Measurements from ENCODE around the gene HIBCH. TPM values are rescaled to one million over a fixed set of nuclear protein-coding genes. Genes with fewer than 3 reads are reported as not detected.
"Not testable (repeated sequence)": the region's sequence is repeated elsewhere in the genome, so short reads cannot be mapped to it uniquely, and the experiment has no call there.

Gene HIBCH
- total RNA-seq, 2 experiments from 2014 or later: 33.9 to 37.8 TPM

DNA sequence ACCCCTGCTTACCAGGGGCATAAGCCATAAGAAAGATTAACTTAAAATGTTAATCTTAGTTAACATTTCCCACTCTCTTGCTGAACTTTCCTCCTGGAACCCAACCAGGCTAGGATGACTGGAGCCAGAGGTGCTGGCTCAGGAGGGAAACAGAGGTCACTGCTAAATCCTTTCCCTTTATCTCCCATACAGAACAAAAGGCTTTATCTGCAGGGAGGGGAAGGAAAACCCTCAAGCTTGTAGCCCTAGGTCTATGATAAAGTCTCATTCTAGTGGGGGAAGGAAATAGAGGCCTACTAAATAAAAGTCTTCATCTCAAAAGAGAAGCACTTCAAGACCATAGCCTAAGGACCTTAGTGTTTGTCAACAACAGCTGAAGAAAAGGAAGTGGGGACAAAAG is 18.6 kb downstream of the HIBCH start:
- ChIA-PET POLR2A (no interaction called here), CTCF (interaction anchor here (0.7 kb wide), 1 partner anchor 627 kb away, joined by 3 read pairs; no protein-coding TSS in a partner anchor)
- no peaks in the 10 kb centered on the region for H3K27me3 Mint-ChIP-seq
- H3K36me3 Mint-ChIP-seq: peaks cover 60% of the 10 kb centered on the region
- intact Hi-C loops (cut with micrococcal nuclease): no loop called here
- no peak overlapping the region for H3K27ac Mint-ChIP-seq
- H3K4me3 Mint-ChIP-seq: no peak overlapping the region
- peaks cover 17% of the 10 kb centered on the region for H3K4me1 Mint-ChIP-seq (ENCODE audit: low read depth)
- no peak for DNase-seq
- H3K9me3 Mint-ChIP-seq: peaks cover 18% of the 10 kb centered on the region

DNA sequence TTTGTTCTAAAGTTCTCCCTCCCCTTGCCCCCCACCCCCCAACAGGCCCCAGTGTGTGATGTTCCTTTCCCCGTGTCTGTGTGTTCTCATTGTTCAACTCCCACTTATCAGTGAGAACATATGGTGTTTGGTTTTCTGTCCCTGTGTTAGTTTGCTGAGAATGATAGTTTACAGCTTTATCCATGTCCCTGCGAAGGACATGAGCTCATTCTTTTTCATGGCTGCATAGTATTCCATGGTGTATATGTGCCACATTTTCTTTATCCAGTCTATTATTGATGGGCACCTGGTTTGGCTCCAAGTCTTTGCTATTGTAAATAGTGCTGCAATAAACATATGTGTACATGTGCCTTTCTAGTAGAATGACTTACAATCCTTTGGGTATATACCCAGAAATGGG is 21.7 kb downstream of the HIBCH start:
- DNase-seq; H3K4me1 Mint-ChIP-seq (ENCODE audit: low read depth); intact Hi-C loops (cut with micrococcal nuclease); H3K27me3 Mint-ChIP-seq; H3K4me3 Mint-ChIP-seq; POLR2A ChIA-PET; CTCF ChIA-PET; H3K27ac Mint-ChIP-seq: not testable (repeated sequence)
- Mint-ChIP-seq H3K36me3 (peaks cover 62% of the 10 kb centered on the region), H3K9me3 (peaks cover 18% of the 10 kb centered on the region)

DNA sequence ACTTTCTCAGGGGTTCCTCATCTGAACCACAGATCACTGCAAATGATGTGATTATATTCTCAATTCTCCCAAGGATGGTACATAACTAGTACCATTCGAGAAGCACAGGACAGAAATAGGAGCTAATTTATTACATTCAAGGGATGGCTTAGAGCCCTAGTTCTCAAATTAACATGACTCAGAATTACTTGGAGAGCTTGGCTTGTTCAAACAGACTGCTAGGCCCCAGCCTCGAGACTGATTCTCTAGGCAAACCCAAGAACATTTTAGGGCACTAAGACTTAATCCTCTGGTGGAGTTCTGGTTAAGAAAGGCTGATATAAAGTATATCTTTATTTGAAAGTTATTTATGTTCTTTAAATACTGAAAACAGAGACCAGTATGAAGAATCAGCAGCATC is 35.8 kb downstream of the HIBCH start:
- ChIA-PET CTCF (no interaction called here), POLR2A (no interaction called here)
- Mint-ChIP-seq H3K9me3 (no peaks in the 10 kb centered on the region), H3K27ac (no peak overlapping the region), H3K4me3 (no peak overlapping the region), H3K27me3 (no peaks in the 10 kb centered on the region), H3K4me1 (ENCODE audit: low read depth) (no peaks in the 10 kb centered on the region), H3K36me3 (peaks cover 36% of the 10 kb centered on the region)
- DNase-seq: no peak
- intact Hi-C loops (cut with micrococcal nuclease): no loop called here

DNA sequence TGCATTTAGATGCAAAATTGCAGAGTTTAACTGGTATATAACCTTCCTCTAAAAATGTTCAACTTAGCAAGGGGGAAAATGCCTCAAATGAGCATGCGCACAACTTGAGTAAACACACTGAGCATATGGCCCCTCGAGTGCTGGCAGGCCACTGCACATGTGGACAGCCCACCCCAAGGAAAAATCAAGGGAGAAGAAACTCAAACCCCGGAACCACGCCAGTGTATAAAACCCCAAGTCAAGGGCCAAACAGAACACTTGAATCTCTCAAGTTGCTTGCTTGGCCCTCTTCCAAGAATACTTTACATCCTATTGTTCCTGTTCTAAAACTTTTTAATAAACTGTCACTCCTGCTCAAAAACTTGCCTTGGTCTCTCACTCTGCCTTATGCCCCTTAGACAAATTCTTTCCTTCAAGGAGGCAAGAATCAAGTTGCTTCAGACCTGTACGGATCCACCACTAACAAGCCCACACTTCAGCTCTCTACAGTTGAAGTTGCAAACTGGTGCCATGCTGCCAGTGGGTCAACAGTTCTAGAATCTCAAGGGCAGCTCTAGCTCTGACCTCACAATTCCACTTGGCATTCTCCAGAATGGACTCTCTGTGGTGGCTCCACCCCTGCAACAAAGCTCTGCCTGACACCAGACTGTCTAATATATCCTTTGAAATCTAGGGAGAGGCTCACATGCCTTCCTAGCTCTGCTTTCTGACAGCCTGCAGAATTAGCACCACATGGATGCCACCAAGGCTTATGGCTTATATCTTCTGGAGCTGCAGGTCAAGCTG is 38.9 kb downstream of the HIBCH start:
- POLR2A ChIA-PET: no interaction called here
- intact Hi-C loops (cut with micrococcal nuclease): no loop called here
- no peaks in the 10 kb centered on the region for H3K4me1 Mint-ChIP-seq (ENCODE audit: low read depth)

DNA sequence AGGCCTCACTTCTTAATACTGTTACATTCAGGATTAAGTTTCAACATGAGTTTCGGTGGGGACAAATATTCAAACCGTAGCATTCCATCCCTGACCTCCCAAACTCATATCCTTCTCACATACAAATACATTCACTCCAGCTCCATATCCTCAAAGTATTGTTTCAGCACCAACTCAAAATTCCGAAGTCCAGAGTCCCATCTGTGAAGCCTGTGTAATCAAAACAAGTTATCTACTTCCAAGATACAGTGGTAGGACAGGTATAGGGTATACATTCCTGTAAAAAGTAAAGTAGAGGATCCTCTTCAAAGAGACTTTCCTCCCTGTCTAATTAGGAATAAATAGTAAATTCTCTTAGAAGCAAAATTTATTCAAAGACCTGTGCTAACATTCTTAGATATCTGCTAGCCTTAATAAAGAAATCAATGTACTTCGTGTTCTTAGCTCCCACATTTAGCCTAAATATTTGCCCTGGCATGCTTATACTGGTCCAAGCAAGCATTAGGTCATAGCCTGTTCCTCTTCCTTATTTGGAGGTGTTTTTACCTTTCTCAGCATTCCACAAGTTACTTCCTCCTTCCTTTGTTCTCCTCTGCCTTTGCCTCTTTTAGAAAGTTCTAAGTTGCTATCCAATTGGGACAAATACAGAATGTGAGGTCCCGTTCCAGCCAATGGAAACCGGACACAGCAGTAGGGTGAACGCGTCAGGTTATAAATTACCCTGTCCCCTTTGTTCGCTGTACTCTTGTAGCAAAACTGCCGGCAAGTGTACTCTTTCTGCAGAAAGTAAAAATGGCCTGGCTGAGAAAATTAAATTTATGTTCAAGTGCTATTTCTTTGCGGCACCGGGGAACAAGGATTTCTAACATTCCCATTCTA is 40.1 kb downstream of the HIBCH start:
- POLR2A ChIA-PET; DNase-seq; H3K4me3 Mint-ChIP-seq; H3K27ac Mint-ChIP-seq; H3K4me1 Mint-ChIP-seq (ENCODE audit: low read depth); H3K27me3 Mint-ChIP-seq; H3K9me3 Mint-ChIP-seq; intact Hi-C loops (cut with micrococcal nuclease): not testable (repeated sequence)
- peaks cover 23% of the 10 kb centered on the region for H3K36me3 Mint-ChIP-seq
- CTCF ChIA-PET: interaction anchor here (1.0 kb wide), 1 partner anchor 189 kb away, joined by 3 read pairs; no protein-coding TSS in a partner anchor

More for the DNA sequence above, 38.9 kb downstream of the HIBCH start:
- H3K27me3 Mint-ChIP-seq: no peaks in the 10 kb centered on the region
- H3K36me3 Mint-ChIP-seq: peaks cover 28% of the 10 kb centered on the region
- H3K4me3 Mint-ChIP-seq: no peak overlapping the region
- no peaks in the 10 kb centered on the region for H3K9me3 Mint-ChIP-seq
- CTCF ChIA-PET: no interaction called here
- H3K27ac Mint-ChIP-seq: no peak overlapping the region
- no peak for DNase-seq

DNA sequence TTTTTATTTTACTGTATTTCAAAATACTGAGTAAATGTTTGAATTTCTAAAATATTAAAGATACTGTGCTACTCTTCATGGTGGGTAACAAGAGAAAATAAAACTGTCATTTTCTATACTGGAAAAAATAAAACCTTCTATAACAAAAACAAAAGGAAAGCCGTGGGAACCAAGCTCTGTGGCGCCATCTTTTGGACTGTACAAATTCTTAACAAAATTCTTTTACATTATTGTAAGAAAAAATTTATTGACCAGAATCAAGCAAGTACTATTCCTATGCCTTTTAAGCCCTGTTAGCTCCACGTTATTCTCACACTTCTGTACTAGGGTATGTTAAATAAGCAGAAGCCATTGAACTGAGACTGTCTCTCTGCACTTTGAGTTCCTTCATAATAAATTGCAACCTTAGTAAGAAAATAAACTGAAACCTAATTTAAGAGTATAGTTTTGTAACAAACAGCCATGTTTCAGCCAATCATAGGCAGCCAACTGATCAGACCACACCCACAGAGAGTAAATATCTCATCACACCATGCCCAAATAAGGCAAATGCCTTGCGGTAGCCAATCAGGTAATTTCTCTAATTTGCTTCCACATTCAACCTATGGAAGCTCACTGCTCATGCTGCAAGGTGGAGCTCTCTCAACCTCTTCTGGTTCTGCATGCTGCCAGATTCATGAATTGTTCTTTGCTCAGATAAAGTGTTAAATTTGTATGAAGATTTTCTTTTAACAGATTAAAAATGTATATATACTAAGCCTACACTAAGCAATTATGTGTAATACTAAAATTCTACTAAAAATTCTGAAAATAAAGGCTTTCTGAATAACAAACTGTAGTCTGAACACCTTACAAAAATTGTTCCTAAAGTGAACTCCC is 42.2 kb downstream of the HIBCH start:
- POLR2A ChIA-PET: no interaction called here
- Mint-ChIP-seq H3K9me3 (no peaks in the 10 kb centered on the region), H3K36me3 (peaks cover 23% of the 10 kb centered on the region), H3K27me3 (no peaks in the 10 kb centered on the region), H3K4me3 (no peak overlapping the region), H3K27ac (no peak overlapping the region), H3K4me1 (ENCODE audit: low read depth) (no peaks in the 10 kb centered on the region)
- intact Hi-C loops (cut with micrococcal nuclease): loop anchor here (1.0 kb wide), 1 partner anchor 188 kb away; no protein-coding TSS in a partner anchor
- CTCF ChIA-PET: interaction anchor here (0.5 to 3.6 kb wide), 6 partner anchors 10 to 189 kb away, joined by 3 to 18 read pairs (median 4); no protein-coding TSS in a partner anchor
- peak; percentile 25 for DNase-seq

DNA sequence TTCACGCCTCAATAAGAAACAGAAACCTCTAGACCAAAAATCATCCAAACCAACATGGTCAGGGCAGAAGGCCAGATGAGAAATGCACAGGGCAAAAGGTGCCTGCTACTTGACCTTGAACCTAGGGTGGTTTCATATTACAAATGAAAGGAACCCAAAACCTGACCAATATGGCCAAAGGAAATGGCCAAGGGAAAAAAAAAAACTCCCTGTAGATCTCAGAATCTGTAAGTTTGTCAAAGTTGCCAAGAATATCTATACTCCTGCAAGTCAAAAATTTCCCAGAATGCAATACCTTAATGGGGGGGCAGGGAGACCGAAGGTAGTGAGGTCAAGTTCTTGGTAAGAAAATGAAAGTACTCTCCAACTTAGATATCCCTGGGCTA is 47.2 kb downstream of the HIBCH start:
- Mint-ChIP-seq H3K36me3 (peaks cover 28% of the 10 kb centered on the region), H3K4me1 (ENCODE audit: low read depth) (no peaks in the 10 kb centered on the region), H3K27me3 (no peaks in the 10 kb centered on the region), H3K27ac (no peak overlapping the region), H3K9me3 (no peaks in the 10 kb centered on the region), H3K4me3 (no peak overlapping the region)
- POLR2A ChIA-PET: no interaction called here
- intact Hi-C loops (cut with micrococcal nuclease): no loop called here
- no peak for DNase-seq
- CTCF ChIA-PET: interaction anchor here (0.6 kb wide), 1 partner anchor 522 kb away, joined by 3 read pairs; no protein-coding TSS in a partner anchor

DNA sequence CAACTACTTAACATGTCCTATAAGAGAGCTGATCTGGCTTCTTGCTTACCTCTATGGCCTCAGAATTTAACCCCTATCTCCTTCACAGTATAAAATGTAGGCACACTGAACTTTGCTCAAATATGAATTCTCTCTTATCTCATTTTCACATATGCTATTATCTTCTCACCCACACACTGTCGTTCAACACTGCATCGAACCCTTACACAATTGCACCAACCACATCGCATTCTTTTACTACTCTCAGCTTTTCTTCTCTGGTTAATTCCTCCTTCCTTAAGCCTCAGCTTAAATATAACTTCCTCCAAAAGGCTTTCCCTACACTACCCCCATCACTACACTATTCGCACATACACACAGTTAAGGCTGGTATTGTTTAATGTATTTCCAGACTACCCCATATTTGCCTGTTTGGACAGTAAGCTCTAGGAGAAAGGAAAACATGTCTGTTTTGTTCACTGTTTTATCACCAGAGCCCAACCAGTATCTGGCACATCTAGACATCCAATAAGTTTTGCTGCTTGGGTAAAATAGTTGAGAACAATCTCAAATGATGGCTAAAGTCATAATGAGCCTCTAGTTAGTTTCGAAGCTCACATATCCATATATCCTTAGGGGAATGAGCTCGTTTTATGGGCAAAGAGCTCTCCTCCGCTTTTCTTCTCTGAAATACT is 47.7 kb downstream of the HIBCH start:
- H3K27me3 Mint-ChIP-seq: no peaks in the 10 kb centered on the region
- H3K36me3 Mint-ChIP-seq: peaks cover 34% of the 10 kb centered on the region
- CTCF ChIA-PET: interaction anchor here (0.6 kb wide), 1 partner anchor 522 kb away, joined by 3 read pairs; no protein-coding TSS in a partner anchor
- DNase-seq: no peak
- no peak overlapping the region for H3K4me3 Mint-ChIP-seq
- no peaks in the 10 kb centered on the region for H3K4me1 Mint-ChIP-seq (ENCODE audit: low read depth)
- H3K27ac Mint-ChIP-seq: no peak overlapping the region
- no peaks in the 10 kb centered on the region for H3K9me3 Mint-ChIP-seq
- intact Hi-C loops (cut with micrococcal nuclease): no loop called here
- POLR2A ChIA-PET: no interaction called here

DNA sequence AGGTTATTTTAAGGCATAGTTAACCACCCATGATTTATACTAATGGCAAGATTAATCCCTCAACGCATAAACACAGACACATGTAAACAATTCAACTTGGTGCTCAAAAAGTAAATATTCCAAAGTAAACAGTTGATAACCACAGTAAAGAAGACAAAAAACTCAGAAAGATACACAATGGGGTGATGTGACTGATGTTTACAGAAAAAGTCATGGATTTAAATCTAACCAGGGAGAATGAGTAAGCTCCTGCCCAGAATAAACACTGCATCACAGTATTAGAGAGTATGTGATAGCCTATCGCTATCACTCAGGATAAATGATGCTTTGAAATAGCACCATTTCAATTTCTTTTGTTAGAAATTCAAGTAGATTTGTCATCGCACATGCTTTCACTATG is 49.3 kb downstream of the HIBCH start:
- intact Hi-C loops (cut with micrococcal nuclease): no loop called here
- no peaks in the 10 kb centered on the region for H3K27me3 Mint-ChIP-seq
- H3K4me3 Mint-ChIP-seq: no peak overlapping the region
- no peaks in the 10 kb centered on the region for H3K9me3 Mint-ChIP-seq
- CTCF ChIA-PET: no interaction called here
- H3K27ac Mint-ChIP-seq: no peak overlapping the region
- peaks cover 31% of the 10 kb centered on the region for H3K36me3 Mint-ChIP-seq
- no peaks in the 10 kb centered on the region for H3K4me1 Mint-ChIP-seq (ENCODE audit: low read depth)
- POLR2A ChIA-PET: no interaction called here
- no peak for DNase-seq

DNA sequence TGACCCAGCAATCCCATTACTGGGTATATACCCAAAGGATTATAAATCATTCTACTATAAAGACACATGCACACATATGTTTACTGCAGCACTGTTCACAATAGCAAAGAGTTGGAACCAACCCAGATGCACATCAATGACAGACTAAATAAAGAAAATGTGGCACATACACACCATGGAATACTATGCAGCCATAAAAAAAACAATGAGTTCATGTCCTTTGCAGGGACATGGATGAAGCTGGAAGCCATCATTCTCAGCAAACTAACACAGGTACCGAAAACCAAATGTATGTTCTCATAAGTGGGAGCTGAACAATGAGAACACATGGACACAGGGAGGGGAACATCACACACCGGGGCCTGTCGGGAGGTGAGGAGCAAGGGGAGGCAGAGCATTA is 49.9 kb downstream of the HIBCH start:
- H3K36me3 Mint-ChIP-seq: peaks cover 32% of the 10 kb centered on the region
- H3K4me3 Mint-ChIP-seq; H3K4me1 Mint-ChIP-seq (ENCODE audit: low read depth); CTCF ChIA-PET; H3K27me3 Mint-ChIP-seq; H3K9me3 Mint-ChIP-seq; H3K27ac Mint-ChIP-seq; intact Hi-C loops (cut with micrococcal nuclease); DNase-seq; POLR2A ChIA-PET: not testable (repeated sequence)

DNA sequence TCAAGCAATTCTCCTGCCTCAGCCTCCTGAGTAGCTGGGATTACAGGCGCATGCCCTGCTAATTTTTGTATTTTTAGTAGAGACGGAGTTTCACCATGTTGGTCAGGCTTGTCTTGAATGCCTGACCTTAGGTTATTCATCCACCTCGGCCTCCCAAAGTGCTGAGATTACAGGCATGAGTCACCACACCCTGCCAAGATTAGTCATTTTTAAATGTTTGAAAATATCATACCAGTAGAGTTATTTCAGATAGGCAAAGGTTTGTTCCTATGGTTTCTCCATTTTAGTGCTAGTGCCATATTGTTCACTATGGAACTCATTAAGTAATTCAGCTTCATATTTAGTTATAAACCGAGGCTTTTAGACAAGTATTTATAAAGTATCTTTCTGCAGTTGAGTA is 52.3 kb downstream of the HIBCH start:
- intact Hi-C loops (cut with micrococcal nuclease): no loop called here
- CTCF ChIA-PET: interaction anchor here (1.5 kb wide), 1 partner anchor 9 kb away, joined by 3 read pairs; no protein-coding TSS in a partner anchor
- Mint-ChIP-seq H3K27ac (no peak overlapping the region), H3K4me1 (ENCODE audit: low read depth) (no peaks in the 10 kb centered on the region), H3K27me3 (no peaks in the 10 kb centered on the region), H3K9me3 (no peaks in the 10 kb centered on the region), H3K36me3 (peaks cover 25% of the 10 kb centered on the region), H3K4me3 (no peak overlapping the region)
- DNase-seq: no peak
- POLR2A ChIA-PET: no interaction called here
